Measurements from ENCODE around the gene KCNC3.
A peak's percentile ranks its signal among the peaks of the same experiment; 100 is the strongest.

Gene KCNC3

GRCh38 chr19:50329146-50329925 lies at the start of gene KCNC3:
TSS of gene KCNC3 (minus strand) at chr19:50329377. CDS start at chr19:50329082, 295 bp downstream.
- peak; percentile 100 for DNase-seq

- no peak for DNase-seq
Observed at GRCh38 chr19:50378863-50379236, 49.7 kb upstream of the KCNC3 start.

- no peak for DNase-seq
Observed at GRCh38 chr19:50378169-50378862, 49.1 kb upstream of the KCNC3 start.

GRCh38 chr19:50377517-50377916 lies 48.3 kb upstream of the KCNC3 start:
- DNase-seq, result no peak

GRCh38 chr19:50377051-50377461 lies 47.9 kb upstream of the KCNC3 start:
- DNase-seq, result peak; percentile 49

GRCh38 chr19:50376166-50377050 lies 47.2 kb upstream of the KCNC3 start, which contains the start of gene NR1H2:
TSS of gene NR1H2 (plus strand) at chr19:50376457. CDS start at chr19:50377606, 1,149 bp downstream.
- DNase-seq, result peak; percentile 95

GRCh38 chr19:50371914-50372475 lies 42.8 kb upstream of the KCNC3 start:
- no peak for DNase-seq

- peak; percentile 67 for DNase-seq
Observed at GRCh38 chr19:50368649-50369570, 39.7 kb upstream of the KCNC3 start.

GRCh38 chr19:50365434-50366306 lies 36.5 kb upstream of the KCNC3 start, which contains the start of gene NAPSA:
TSS of gene NAPSA (minus strand) at chr19:50365639. CDS start at chr19:50365621, 18 bp downstream.
- no peak for DNase-seq

GRCh38 chr19:50362656-50363424 lies 33.7 kb upstream of the KCNC3 start:
- DNase-seq, result no peak

- no peak for DNase-seq
Observed at GRCh38 chr19:50362030-50362412, 32.8 kb upstream of the KCNC3 start.

GRCh38 chr19:50361290-50362029 lies 32.3 kb upstream of the KCNC3 start:
- no peak for DNase-seq

- no peak for DNase-seq
Observed at GRCh38 chr19:50359328-50359818, 30.2 kb upstream of the KCNC3 start.

GRCh38 chr19:50358483-50359327 lies 29.5 kb upstream of the KCNC3 start:
- DNase-seq, result peak; percentile 75

GRCh38 chr19:50357178-50358100 lies 28.3 kb upstream of the KCNC3 start:
- peak; percentile 83 for DNase-seq

- no peak for DNase-seq
Observed at GRCh38 chr19:50356691-50357177, 27.6 kb upstream of the KCNC3 start.

Measured in DMS79 (cell line).